ENCODE results near the gene TRAP1.
"Not testable (repeated sequence)": the region's sequence is repeated elsewhere in the genome, so short reads cannot be mapped to it uniquely, and the experiment has no call there.

DNA sequence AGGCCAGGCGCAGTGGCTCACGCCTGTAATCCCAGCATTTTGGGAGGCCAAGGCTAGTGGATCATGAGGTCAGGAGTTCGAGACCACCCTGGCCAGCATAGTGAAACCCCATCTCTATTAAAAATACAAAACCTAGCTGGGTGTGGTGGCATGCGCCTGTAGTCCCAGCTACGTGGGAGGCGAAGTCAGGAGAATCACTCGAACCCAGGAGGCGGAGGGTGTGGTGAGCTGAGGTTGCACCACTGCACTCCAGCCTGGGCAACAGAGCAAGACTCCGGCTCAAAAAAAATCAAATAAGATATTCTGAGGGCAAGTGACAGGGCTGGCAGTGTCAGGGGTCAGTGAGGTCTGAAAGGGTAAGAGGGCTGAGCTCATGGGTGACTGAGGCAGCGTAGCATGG is 2.9 kb downstream of the TRAP1 start:
- not testable (repeated sequence) for TF ChIP-seq YY1 (IDR thresholded peaks at IDR 0.05; ENCODE audit: insufficient read depth, insufficient read length); ZNF274 (IDR thresholded peaks at IDR 0.05; ENCODE audit: low read depth, low read length); SUZ12 (IDR thresholded peaks at IDR 0.05; ENCODE audit: extremely low read depth, insufficient read depth, insufficient read length)
